IMR-90 (cell line): ENCODE data around the gene SUGCT.

ENCODE experiments used
- BHLHE40 ChIP-seq: fragments of 150-350 bp; IDR thresholded peaks from 2 replicates; pipeline ENCODE4 v1.6.1; 2016; ENCODE audit warnings: mild to moderate bottlenecking, low read depth, low read length
- CEBPB ChIP-seq: IDR thresholded peaks from 2 replicates; pipeline ENCODE4 v1.6.1; 2012; ENCODE audit warnings: low read depth, low read length, improper control_type of control experiment
- CHD1 ChIP-seq: IDR thresholded peaks from 2 replicates; pipeline ENCODE4 v1.6.1; 2012; ENCODE audit warnings: low read depth, low read length, improper control_type of control experiment
- FOS ChIP-seq: fragments of 150-350 bp; IDR thresholded peaks from 2 replicates; pipeline ENCODE4 v1.6.1; 2016; ENCODE audit warnings: low read depth, low read length
- MAFK ChIP-seq: IDR thresholded peaks from 2 replicates; pipeline ENCODE4 v1.6.1; 2012; ENCODE audit warnings: low read depth, low read length, improper control_type of control experiment
- MAZ ChIP-seq: IDR thresholded peaks from 2 replicates; pipeline ENCODE4 v1.6.1; 2012; ENCODE audit warnings: low read depth, mild to moderate bottlenecking, low read length, improper control_type of control experiment, moderate library complexity, borderline replicate concordance
- MXI1 ChIP-seq: IDR thresholded peaks from 2 replicates; pipeline ENCODE4 v1.6.1; 2012; ENCODE audit warnings: low read depth, mild to moderate bottlenecking, low read length, moderate library complexity, borderline replicate concordance
- POLR2A ChIP-seq: IDR thresholded peaks from 2 replicates; pipeline ENCODE4 v1.6.1; 2012; ENCODE audit warnings: mild to moderate bottlenecking, low read depth, low read length
- RAD21 ChIP-seq: IDR thresholded peaks from 2 replicates; pipeline ENCODE4 v1.6.1; 2012; ENCODE audit warnings: low read length, improper control_type of control experiment
- RFX5 ChIP-seq: IDR thresholded peaks from 2 replicates; pipeline ENCODE4 v1.8.0; 2012; ENCODE audit warnings: low read depth, mild to moderate bottlenecking, low read length, moderate library complexity
- SMC3 ChIP-seq: fragments of 150-350 bp; IDR thresholded peaks from 2 replicates; pipeline ENCODE4 v1.6.1; 2016; ENCODE audit warnings: low read depth, mild to moderate bottlenecking, antibody characterized with exemption, low read length, moderate library complexity
- TF ChIP-seq, protein P1 (sequence below): conservative IDR thresholded peaks from 2 replicates; pipeline ENCODE4 v1.5.1; 2012; ENCODE audit warnings: mild to moderate bottlenecking, low read depth, low read length, improper control_type of control experiment
- TF ChIP-seq, protein P2 (sequence below): fragments of 150-350 bp; IDR thresholded peaks from 2 replicates; pipeline ENCODE4 v1.6.1; 2017; ENCODE audit warnings: mild to moderate bottlenecking, antibody characterized with exemption, low read length, low read depth
- TF ChIP-seq, protein P3 (sequence below): fragments of 150-350 bp; IDR thresholded peaks from 2 replicates; pipeline ENCODE4 v1.6.1; 2016; ENCODE audit warnings: low read depth, mild to moderate bottlenecking, low read length, moderate library complexity, borderline replicate concordance

DNA sequence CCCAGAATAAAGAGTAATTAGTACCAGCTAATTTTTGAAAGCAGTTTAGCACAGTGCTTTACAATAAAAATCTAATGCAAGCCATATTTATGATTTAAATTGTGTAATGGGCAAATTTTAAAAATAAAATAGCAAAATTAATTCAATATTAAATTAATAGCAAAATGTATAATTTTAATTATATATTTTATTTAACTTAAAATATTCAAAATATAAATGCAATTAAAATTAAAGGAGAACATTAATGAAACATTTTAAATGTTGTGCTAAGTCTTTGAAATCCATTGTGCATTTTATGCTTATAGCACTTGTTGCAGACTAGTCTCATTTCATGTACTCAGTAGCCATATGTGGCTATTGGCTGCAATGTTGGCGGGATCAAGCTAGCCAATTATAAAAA is 367.6 kb downstream of the SUGCT start:
- TF ChIP-seq, protein P1, sequence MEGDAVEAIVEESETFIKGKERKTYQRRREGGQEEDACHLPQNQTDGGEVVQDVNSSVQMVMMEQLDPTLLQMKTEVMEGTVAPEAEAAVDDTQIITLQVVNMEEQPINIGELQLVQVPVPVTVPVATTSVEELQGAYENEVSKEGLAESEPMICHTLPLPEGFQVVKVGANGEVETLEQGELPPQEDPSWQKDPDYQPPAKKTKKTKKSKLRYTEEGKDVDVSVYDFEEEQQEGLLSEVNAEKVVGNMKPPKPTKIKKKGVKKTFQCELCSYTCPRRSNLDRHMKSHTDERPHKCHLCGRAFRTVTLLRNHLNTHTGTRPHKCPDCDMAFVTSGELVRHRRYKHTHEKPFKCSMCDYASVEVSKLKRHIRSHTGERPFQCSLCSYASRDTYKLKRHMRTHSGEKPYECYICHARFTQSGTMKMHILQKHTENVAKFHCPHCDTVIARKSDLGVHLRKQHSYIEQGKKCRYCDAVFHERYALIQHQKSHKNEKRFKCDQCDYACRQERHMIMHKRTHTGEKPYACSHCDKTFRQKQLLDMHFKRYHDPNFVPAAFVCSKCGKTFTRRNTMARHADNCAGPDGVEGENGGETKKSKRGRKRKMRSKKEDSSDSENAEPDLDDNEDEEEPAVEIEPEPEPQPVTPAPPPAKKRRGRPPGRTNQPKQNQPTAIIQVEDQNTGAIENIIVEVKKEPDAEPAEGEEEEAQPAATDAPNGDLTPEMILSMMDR = no peak
- TF ChIP-seq, protein P2, sequence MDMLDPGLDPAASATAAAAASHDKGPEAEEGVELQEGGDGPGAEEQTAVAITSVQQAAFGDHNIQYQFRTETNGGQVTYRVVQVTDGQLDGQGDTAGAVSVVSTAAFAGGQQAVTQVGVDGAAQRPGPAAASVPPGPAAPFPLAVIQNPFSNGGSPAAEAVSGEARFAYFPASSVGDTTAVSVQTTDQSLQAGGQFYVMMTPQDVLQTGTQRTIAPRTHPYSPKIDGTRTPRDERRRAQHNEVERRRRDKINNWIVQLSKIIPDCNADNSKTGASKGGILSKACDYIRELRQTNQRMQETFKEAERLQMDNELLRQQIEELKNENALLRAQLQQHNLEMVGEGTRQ = no peak
- no peak for TF ChIP-seq POLR2A
- TF ChIP-seq CHD1 = no peak
- TF ChIP-seq RAD21 = no peak
- TF ChIP-seq FOS = no peak
- TF ChIP-seq MAFK = no peak
- TF ChIP-seq SMC3 = no peak
- no peak for TF ChIP-seq CEBPB
- TF ChIP-seq MXI1 = no peak
- no peak for TF ChIP-seq BHLHE40
- no peak for TF ChIP-seq MAZ
- no peak for TF ChIP-seq RFX5
- TF ChIP-seq, protein P3, sequence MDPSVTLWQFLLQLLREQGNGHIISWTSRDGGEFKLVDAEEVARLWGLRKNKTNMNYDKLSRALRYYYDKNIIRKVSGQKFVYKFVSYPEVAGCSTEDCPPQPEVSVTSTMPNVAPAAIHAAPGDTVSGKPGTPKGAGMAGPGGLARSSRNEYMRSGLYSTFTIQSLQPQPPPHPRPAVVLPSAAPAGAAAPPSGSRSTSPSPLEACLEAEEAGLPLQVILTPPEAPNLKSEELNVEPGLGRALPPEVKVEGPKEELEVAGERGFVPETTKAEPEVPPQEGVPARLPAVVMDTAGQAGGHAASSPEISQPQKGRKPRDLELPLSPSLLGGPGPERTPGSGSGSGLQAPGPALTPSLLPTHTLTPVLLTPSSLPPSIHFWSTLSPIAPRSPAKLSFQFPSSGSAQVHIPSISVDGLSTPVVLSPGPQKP = no peak
